SU-DHL-6 (cell line): Measurements from ENCODE around the gene VEZT.

Experiments used
- H2AFZ ChIP-seq: fragments of 200-600 bp; sonication (generic); 2 replicates; pipeline ENCODE4 v1.6.1; 2014; ENCODE audit warnings: low read depth, mild to moderate bottlenecking, moderate library complexity, mixed read lengths, antibody characterized with exemption, low read length; ENCODE audit not compliant: severe bottlenecking
- H3F3A ChIP-seq: fragments of 200-600 bp; shearing (Covaris generic); 2 replicates; pipeline ENCODE4 v1.6.0; 2016; ENCODE audit warnings: antibody characterized with exemption, mild to moderate bottlenecking; ENCODE audit not compliant: insufficient read depth
- H3K27ac ChIP-seq: fragments of 200-600 bp; sonication (generic); 2 replicates; pipeline ENCODE4 v1.5.1; 2016; ENCODE audit warnings: low read depth, mild to moderate bottlenecking, low read length, moderate library complexity, mixed read lengths
- H3K27me3 ChIP-seq: fragments of 200-600 bp; sonication (generic), shearing (Covaris generic); 2 replicates; pipeline ENCODE4 v1.6.0; 2014; ENCODE audit warnings: mild to moderate bottlenecking, low read length
- H3K36me3 ChIP-seq: fragments of 200-600 bp; sonication (generic); 2 replicates; pipeline ENCODE4 v1.6.1; 2014; ENCODE audit warnings: mild to moderate bottlenecking, low read length, mixed read lengths
- H3K4me2 ChIP-seq: fragments of 300-600, 200-600 bp; shearing (Covaris generic), sonication (generic); 2 replicates; pipeline ENCODE4 v1.6.0; 2014; ENCODE audit warnings: low read length, low read depth, mild to moderate bottlenecking; ENCODE audit not compliant: poor library complexity, severe bottlenecking
- H3K4me3 ChIP-seq: fragments of 200-600 bp; sonication (generic); 2 replicates; pipeline ENCODE4 v1.5.1; 2014; ENCODE audit warnings: antibody characterized with exemption, low read length, mild to moderate bottlenecking, mixed read lengths; ENCODE audit not compliant: insufficient read depth, poor library complexity, severe bottlenecking
- H3K79me2 ChIP-seq: fragments of 200-600 bp; sonication (generic); 2 replicates; pipeline ENCODE4 v1.6.1; 2014; ENCODE audit warnings: mild to moderate bottlenecking, low read length, moderate library complexity; ENCODE audit not compliant: insufficient read depth
- H3K9ac ChIP-seq: fragments of 200-600 bp; sonication (generic); 2 replicates; pipeline ENCODE4 v1.7.0; 2014; ENCODE audit warnings: mild to moderate bottlenecking, low read length
- H3K9me2 ChIP-seq: fragments of 200-600 bp; sonication (generic); replicated peaks from 2 replicates; pipeline ENCODE4 v1.6.1; 2014; ENCODE audit warnings: low read length; ENCODE audit not compliant: insufficient read depth
- H3K9me3 ChIP-seq: fragments of 200-600 bp; sonication (generic); 2 replicates; pipeline ENCODE4 v1.6.1; 2014; ENCODE audit warnings: low read length, mixed read lengths; ENCODE audit not compliant: insufficient read depth
- H4K20me1 ChIP-seq: fragments of 200-600 bp; sonication (generic); 2 replicates; pipeline ENCODE4 v1.6.1; 2014; ENCODE audit warnings: low read depth, mild to moderate bottlenecking, antibody characterized with exemption, low read length, moderate library complexity, mixed read lengths
- EZH2phosphoT487 ChIP-seq: fragments of 200-600 bp; sonication (generic), shearing (Covaris generic); conservative IDR thresholded peaks from 2 replicates; pipeline ENCODE4 v1.6.1; 2018; ENCODE audit warnings: mild to moderate bottlenecking, antibody characterized with exemption, low read length, moderate library complexity, mixed read lengths
- TF ChIP-seq, protein P1 (sequence below): fragments of 200-600 bp; sonication (generic); IDR thresholded peaks from one replicate; pipeline ENCODE4 v1.5.1; 2017; ENCODE audit warnings: antibody characterized with exemption, mild to moderate bottlenecking, low read length, moderate library complexity; ENCODE audit not compliant: insufficient read depth, poor library complexity, severe bottlenecking

Gene VEZT

GRCh38 chr12:95185072-95185471, 32.5 kb upstream of the VEZT start:
- Histone ChIP-seq H3K4me3 (no peak overlapping the region), H3K9me2 (no peaks in the 10 kb centered on the region), H4K20me1 (no peaks in the 10 kb centered on the region), H3K9me3 (no peaks in the 10 kb centered on the region), H3K27me3 (no peaks in the 10 kb centered on the region), H3K9ac (no peak overlapping the region), H3K36me3 (no peaks in the 10 kb centered on the region), H3K27ac (no peak overlapping the region), H3K79me2 (no peaks in the 10 kb centered on the region), H3K4me2 (no peak overlapping the region), H3F3A (no peaks in the 10 kb centered on the region), H2AFZ (no peak overlapping the region)
- TF ChIP-seq, protein P1, sequence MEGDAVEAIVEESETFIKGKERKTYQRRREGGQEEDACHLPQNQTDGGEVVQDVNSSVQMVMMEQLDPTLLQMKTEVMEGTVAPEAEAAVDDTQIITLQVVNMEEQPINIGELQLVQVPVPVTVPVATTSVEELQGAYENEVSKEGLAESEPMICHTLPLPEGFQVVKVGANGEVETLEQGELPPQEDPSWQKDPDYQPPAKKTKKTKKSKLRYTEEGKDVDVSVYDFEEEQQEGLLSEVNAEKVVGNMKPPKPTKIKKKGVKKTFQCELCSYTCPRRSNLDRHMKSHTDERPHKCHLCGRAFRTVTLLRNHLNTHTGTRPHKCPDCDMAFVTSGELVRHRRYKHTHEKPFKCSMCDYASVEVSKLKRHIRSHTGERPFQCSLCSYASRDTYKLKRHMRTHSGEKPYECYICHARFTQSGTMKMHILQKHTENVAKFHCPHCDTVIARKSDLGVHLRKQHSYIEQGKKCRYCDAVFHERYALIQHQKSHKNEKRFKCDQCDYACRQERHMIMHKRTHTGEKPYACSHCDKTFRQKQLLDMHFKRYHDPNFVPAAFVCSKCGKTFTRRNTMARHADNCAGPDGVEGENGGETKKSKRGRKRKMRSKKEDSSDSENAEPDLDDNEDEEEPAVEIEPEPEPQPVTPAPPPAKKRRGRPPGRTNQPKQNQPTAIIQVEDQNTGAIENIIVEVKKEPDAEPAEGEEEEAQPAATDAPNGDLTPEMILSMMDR: no peak
- TF ChIP-seq EZH2phosphoT487: no peak

GRCh38 chr12:95185854-95186253, 31.8 kb upstream of the VEZT start:
- TF ChIP-seq, protein P1: no peak
- TF ChIP-seq EZH2phosphoT487: no peak
- H3K27ac ChIP-seq: no peak overlapping the region

GRCh38 chr12:95187865-95188415, 29.7 kb upstream of the VEZT start:
- no peaks in the 10 kb centered on the region for H4K20me1 ChIP-seq
- TF ChIP-seq, protein P1: no peak
- TF ChIP-seq EZH2phosphoT487: no peak
- H3K4me2 ChIP-seq: no peak overlapping the region
- no peaks in the 10 kb centered on the region for H3K9me2 ChIP-seq
- no peak overlapping the region for H3K4me3 ChIP-seq
- H3K9me3 ChIP-seq: no peaks in the 10 kb centered on the region
- H3F3A ChIP-seq: no peaks in the 10 kb centered on the region
- H3K27me3 ChIP-seq: no peaks in the 10 kb centered on the region
- no peaks in the 10 kb centered on the region for H3K79me2 ChIP-seq
- H3K27ac ChIP-seq: no peak overlapping the region
- no peaks in the 10 kb centered on the region for H3K36me3 ChIP-seq
- no peak overlapping the region for H3K9ac ChIP-seq
- no peak overlapping the region for H2AFZ ChIP-seq

More at GRCh38 chr12:95185854-95186253, 31.8 kb upstream of the VEZT start:
- H3K4me3 ChIP-seq: no peak overlapping the region
- H3F3A ChIP-seq: no peaks in the 10 kb centered on the region
- no peak overlapping the region for H3K9ac ChIP-seq
- no peaks in the 10 kb centered on the region for H3K9me2 ChIP-seq
- no peaks in the 10 kb centered on the region for H3K27me3 ChIP-seq
- no peaks in the 10 kb centered on the region for H3K36me3 ChIP-seq
- H4K20me1 ChIP-seq: no peaks in the 10 kb centered on the region
- H3K4me2 ChIP-seq: no peak overlapping the region
- H2AFZ ChIP-seq: no peak overlapping the region
- H3K79me2 ChIP-seq: no peaks in the 10 kb centered on the region
- H3K9me3 ChIP-seq: no peaks in the 10 kb centered on the region
